Stimulated activated CD8-positive, alpha-beta memory T cell treated with anti-CD3 and anti-CD28 coated beads, Interleukin-15, amount 100 ng/mL, for 4 hours (primary cell): ENCODE data around the gene DAAM2.

Source experiments
- DNase-seq, 2 donors: peaks; one replicate each; pipeline ENCODE4 v3.0.0-alpha.2; 2020; ENCODE audit warnings: low read depth in 2 of 2

The DAAM2 gene

DNA sequence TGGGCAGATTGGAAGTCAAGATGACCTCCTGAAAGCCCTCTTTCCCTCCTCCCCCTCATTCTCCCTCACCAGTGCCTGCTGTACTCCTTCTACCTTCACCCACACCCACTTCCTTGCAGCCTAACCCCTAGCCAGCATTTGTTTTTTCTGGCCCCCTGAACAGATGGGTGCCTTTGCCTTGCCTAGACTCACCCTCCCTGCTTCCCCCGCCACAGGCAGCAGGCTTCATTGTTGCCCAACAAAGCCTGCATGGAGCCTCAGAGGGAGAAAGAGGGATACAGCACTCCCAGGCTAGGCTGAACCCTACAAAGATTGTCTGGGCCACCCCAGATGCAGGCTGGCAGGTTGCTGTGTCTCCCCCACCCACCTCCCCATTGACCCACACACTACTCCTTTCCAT is 139.4 kb downstream of the DAAM2 start:
- DNase-seq = no peak

DNA sequence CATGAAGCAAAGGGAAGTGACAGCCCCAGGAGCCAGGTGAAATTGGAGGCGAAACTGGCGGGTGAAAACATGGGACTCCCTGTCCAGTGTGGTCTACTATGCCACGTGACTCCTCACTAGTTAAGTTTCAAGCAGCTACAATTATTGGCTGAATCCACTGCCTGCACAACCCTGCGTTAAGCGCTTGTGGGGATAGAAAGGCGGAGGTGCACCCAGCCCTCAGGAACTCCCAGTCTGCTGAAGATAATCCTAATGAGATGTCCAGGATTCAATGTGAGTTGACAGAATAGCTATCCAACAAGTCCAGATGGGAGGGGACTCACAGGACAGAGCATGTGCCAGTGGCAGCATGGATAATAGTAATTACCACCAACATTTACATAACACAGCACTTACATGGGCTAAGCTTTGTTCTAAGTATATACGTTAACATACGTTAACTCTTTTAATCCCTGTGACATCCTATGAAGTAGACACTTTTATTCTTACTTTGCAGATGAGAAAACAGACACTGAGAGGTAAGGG is 140.3 kb downstream of the DAAM2 start:
- DNase-seq = no peak

- no peak for DNase-seq
Observed at GRCh38 chr6:39933669-39934130, 141.5 kb downstream of the DAAM2 start.

GRCh38 chr6:39934131-39934757 is 142.1 kb downstream of the DAAM2 start, which contains the start of gene MOCS1:
MOCS1 (minus strand) TSS chr6:39934462; CDS start chr6:39934417, 45 bp downstream.
- peak in 1 of 2 donors; percentile 17 for DNase-seq

DNA sequence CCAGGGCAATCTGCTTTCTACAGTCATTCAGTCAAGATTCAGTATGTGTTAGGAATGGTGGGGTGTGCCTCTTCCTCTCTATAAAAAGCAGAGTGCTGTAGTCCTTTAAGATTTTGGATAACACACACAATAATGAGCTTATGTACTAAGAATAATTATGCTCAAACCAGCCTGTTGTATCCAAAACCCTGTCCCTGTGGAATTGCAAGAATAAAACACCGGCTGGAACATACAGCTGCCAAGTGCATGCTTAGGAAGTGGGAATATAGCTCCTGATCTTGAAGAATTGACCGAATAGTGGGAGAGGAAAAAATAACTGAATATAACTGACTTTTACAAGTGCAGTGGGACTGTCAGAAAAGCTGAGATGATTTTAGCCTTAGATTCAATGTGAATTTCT is 143.1 kb downstream of the DAAM2 start:
- no peak for DNase-seq

- DNase-seq = no peak
Observed at GRCh38 chr6:39936857-39937256, 144.7 kb downstream of the DAAM2 start.

- DNase-seq = no peak
Observed at GRCh38 chr6:39937686-39938333, 145.6 kb downstream of the DAAM2 start.

- no peak for DNase-seq
Observed at GRCh38 chr6:39938773-39939654, 146.8 kb downstream of the DAAM2 start.

DNA sequence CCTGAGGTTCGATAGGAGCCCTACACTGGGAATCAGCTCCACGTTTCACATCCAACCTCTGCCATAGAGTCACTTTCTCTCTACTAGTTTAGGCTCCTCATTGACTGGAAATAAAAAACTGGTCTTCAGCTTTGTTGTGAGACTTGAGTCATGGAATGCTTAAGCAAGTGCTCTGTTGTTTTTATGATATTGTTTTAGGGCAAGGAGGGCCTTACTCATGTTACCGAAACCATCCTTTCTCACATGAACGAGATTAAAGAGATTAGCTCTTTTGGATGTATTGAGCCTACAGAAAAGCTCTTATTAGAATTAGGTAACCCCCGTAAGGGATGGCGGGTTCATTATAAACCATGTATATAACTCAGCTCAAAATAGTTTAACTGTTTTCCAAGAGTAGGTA is 149.0 kb downstream of the DAAM2 start:
- no peak for DNase-seq

GRCh38 chr6:39941820-39942219 is 149.6 kb downstream of the DAAM2 start:
- no peak for DNase-seq

DNA sequence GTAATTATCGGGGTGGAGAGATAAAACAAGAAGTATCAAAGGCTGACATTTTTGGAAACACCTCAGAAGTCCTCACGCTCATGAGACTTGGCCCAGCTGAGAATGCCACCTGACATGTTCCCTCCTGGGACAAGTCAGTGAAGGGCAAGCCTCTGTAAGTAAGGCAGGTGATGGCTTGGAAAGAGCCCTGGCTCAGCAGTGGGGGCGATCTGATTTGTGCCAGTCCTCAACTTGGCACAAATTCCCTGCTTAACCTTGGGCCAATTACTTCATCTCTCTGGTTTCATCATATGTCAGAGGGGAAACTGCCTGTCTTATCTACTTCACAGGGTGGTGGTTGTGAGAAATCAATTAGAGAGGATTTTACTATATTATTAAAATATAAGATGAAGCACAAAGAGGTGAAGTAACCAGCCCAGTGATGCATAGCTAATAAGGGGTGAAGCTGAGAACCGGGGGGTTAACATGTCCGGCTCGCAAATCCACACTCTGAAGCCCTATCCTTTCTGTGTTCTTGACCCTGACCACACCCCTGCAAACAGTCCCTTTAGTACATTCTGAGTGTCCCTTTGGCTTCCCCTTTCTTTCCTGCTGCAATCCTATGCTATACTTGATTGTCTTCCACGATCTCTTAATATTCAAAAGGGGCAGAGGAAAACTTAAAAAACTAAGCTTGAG is 150.9 kb downstream of the DAAM2 start:
- DNase-seq = no peak

DNA sequence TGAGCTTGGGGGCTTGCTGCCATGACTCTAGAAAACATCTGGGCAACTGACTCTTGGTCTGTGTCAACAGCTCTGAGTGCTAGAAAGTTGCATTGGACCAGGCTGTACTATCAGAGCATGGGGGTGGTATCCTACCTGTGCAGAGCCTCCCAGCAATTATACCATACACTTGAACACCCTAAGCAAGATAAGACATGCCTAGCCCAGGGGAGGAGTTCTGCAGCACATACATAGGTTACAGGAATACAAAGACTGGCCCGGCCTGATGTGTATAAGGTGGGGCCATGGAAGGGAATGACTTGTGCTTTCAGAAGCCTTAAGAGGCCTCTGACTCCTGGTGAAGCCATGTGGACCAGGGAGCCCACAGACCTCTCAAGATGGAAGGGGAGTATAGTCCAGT is 153.4 kb downstream of the DAAM2 start:
- no peak for DNase-seq

DNA sequence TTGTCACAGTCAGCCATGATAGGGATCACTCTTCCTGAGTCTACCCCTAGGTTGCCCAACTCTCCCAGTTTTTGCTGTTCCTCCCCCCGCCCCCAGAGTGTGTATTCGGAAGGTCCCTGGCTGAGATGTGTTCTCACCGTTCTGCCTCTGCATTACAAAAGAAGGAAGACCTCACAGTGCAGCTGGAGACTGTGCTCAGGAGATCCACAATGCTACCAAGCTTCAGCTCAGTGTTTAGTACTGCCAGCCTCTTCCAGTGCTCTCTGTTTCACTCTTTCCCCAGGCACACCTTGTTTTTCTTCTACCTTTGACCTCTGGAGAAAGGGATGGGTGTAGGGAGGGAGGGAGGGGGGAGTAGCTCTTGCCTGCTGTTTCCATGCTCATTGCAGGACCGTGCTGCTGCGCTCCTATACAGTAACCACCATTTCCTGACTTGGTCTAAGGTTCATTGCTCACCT is 155.5 kb downstream of the DAAM2 start:
- DNase-seq = no peak

DNA sequence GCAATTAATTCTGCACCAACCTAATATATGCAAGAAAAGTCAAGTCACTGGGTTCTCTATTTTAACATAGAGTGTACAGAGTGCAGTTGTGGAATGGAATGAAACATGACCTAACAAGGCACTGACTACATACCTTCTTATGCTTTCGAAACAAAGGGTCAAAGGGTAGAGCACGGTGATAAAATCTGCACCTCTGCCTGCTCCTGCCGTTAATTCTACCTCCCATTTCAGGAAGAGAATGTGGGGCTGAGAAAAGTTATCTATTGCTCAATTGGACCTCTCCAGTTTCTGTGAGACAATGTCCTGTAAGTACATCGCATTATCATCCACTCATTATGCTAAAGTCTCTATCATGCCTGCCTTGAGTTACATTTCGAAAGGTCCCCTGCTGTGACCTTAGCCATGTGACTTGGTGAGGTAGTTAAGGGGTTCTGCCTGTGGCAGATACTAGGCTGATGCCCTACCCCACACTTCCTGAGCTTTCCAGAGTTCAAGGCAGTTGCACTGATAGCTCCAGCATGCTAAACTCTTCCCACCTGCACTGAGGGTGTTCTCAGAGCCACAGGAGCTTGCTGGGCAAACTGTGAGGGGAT is 156.1 kb downstream of the DAAM2 start:
- DNase-seq = no peak

GRCh38 chr6:39950125-39950720 is 158.0 kb downstream of the DAAM2 start:
- DNase-seq = no peak

- DNase-seq = no peak
Observed at GRCh38 chr6:39951191-39951590, 159.0 kb downstream of the DAAM2 start.

DNA sequence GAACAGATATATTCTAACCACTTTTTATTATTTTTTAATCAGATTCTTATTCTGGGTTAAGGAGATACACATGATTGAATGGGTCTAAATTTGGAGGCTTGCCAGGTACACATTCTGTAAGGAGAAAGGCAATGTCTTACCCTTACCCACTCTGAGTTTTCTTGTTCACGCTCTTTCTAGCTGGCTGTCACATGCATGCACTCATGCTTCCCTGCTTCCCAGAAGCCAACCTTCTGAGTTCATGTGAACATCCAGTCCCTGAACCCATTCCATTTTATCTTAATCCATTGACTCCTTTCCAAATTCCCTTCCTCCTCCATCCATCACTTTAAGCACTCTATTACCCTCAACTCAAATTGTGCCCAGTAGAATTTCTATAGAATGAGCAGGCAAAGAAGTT is 159.5 kb downstream of the DAAM2 start:
- no peak for DNase-seq

- no peak for DNase-seq
Observed at GRCh38 chr6:39952167-39952566, 160.0 kb downstream of the DAAM2 start.

DNA sequence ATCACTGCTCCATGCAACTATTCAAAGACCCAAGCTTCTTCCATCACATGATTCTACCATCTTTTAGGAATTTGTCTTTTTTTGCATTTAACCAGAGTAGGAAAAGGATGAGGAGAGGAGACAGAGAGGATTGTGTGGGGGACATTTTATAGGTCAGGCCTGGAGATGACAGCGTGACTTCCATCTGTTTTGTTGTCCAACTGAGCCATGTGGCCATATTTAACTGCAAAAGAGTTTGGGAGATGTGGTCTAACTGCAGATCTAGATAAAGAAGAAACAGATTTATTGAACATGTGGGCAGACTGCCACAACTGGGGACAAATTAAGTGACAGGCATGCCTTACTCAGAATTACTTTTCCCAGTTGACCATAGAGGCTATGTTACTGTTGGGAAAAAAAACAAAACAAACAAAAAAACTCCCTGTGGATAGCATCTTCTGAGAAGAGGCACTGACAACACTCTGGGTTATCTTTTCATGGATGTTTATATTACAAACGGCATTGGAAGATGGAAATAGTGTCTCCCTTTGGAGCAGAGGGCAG is 161.0 kb downstream of the DAAM2 start:
- DNase-seq = no peak
